PC-9 (cell line): ENCODE data around the gene MAN2A1. TPM values are rescaled to one million over a fixed set of nuclear protein-coding genes. Genes with fewer than 3 reads are reported as not detected.

Experiments
- BruUV-seq: library from RNA; stranded (reverse); fragments of 400-500 nt; replicated peaks from 2 replicates; lab custom pipeline; 2021; lab: Mats Ljungman, UMichigan
- CTCF ChIA-PET: fragments of 300-600 bp; sonication (Branson Sonifier 250); formaldehyde crosslinking; loops from one replicate; lab custom pipeline; 2022; ENCODE audit warnings: antibody characterized with exemption; lab: Charles Lee
- POLR2A ChIA-PET: fragments of 300-600 bp; sonication (Branson Sonifier 250); formaldehyde crosslinking; loops from one replicate; lab custom pipeline; 2022; ENCODE audit warnings: antibody characterized with exemption; ENCODE audit not compliant: unreplicated experiment; lab: Charles Lee
- DNase-seq, 2 experiments: peaks; one replicate each; pipeline versions ENCODE4 v3.0.0 to v3.0.0-alpha.2; 2015 to 2022; ENCODE audit warnings: mixed read lengths in 1 of 2
- H2AFZ ChIP-seq: fragments of 200-600 bp; sonication (generic); 2 replicates; pipeline ENCODE4 v1.8.1; 2017; ENCODE audit warnings: antibody characterized with exemption
- H3F3A ChIP-seq: fragments of 200-600 bp; sonication (generic); 2 replicates; pipeline ENCODE4 v1.8.1; 2017; ENCODE audit warnings: antibody characterized with exemption, mild to moderate bottlenecking, low read depth; ENCODE audit not compliant: insufficient read depth
- H3K27ac ChIP-seq: fragments of 200-600 bp; sonication (generic); 2 replicates; pipeline ENCODE4 v1.6.1; 2016; ENCODE audit warnings: mixed run types
- H3K27me3 ChIP-seq: fragments of 200-600 bp; sonication (generic); 2 replicates; pipeline ENCODE4 v1.6.1; 2016; ENCODE audit warnings: low read depth, mixed run types; ENCODE audit not compliant: insufficient read depth
- H3K36me3 ChIP-seq: fragments of 200-600 bp; sonication (generic); 2 replicates; pipeline ENCODE4 v1.6.1; 2016; ENCODE audit warnings: low read depth, mixed run types
- H3K4me1 ChIP-seq: fragments of 200-600 bp; sonication (generic); replicated peaks from 2 replicates; pipeline ENCODE4 v1.6.1; 2016; ENCODE audit warnings: mixed run types; ENCODE audit not compliant: insufficient read depth
- H3K4me2 ChIP-seq: fragments of 200-600 bp; sonication (generic); 2 replicates; pipeline ENCODE4 v1.6.1; 2017; ENCODE audit warnings: mixed run types
- H3K4me3 ChIP-seq: fragments of 200-600 bp; sonication (generic); 2 replicates; pipeline ENCODE4 v1.6.1; 2016; ENCODE audit warnings: mixed run types
- H3K79me2 ChIP-seq: fragments of 200-600 bp; sonication (generic); 2 replicates; pipeline ENCODE4 v1.6.1; 2017; ENCODE audit warnings: low read depth, mixed run types
- H3K9me2 ChIP-seq: fragments of 200-600 bp; sonication (generic); 2 replicates; pipeline ENCODE4 v1.8.1; 2017; ENCODE audit warnings: mild to moderate bottlenecking; ENCODE audit not compliant: insufficient read depth
- H3K9me3 ChIP-seq: fragments of 200-600 bp; sonication (generic); 2 replicates; pipeline ENCODE4 v1.8.1; 2016; ENCODE audit warnings: low read depth; ENCODE audit not compliant: insufficient read depth
- H4K20me1 ChIP-seq: fragments of 200-600 bp; sonication (generic); 2 replicates; pipeline ENCODE4 v1.8.1; 2017; ENCODE audit not compliant: insufficient read depth
- EZH2 ChIP-seq: fragments of 200-600 bp; sonication (generic); IDR thresholded peaks from 2 replicates; pipeline ENCODE4 v1.8.0; 2017; ENCODE audit warnings: antibody characterized with exemption, low read depth
- intact Hi-C: fragments of 100-400 bp; cut with micrococcal nuclease; formaldehyde crosslinking; loops from one replicate; pipeline ENCODE4 v1.10.0; 2022; ENCODE audit not compliant: unreplicated experiment
- total RNA-seq: library from RNA; stranded (reverse); gene quantifications from 2 replicates; pipeline ENCODE4 v1.2.3, GENCODE V29; 2021
- TF ChIP-seq, protein P1 (sequence below): fragments of 200-600 bp; sonication (generic); conservative IDR thresholded peaks from 2 replicates; pipeline ENCODE4 v1.6.1; 2017; ENCODE audit warnings: mixed run types, antibody characterized with exemption, mild to moderate bottlenecking, moderate library complexity

Gene MAN2A1
- total RNA-seq, 1 experiment from 2014 or later = 27.3 TPM

- DNase-seq = no peak
- no peaks in the 10 kb centered on the region for H3K9me3 ChIP-seq
- H3K27ac ChIP-seq = no peak overlapping the region
- H3K9me2 ChIP-seq = no peaks in the 10 kb centered on the region
- peaks cover 16% of the 10 kb centered on the region for H3K4me1 ChIP-seq
- H3K79me2 ChIP-seq = no peaks in the 10 kb centered on the region
- intact Hi-C loops = no loop called here
- BruUV-seq = no TSS peak
- ChIA-PET POLR2A (no interaction called here), CTCF (no interaction called here)
- H3K27me3 ChIP-seq = no peaks in the 10 kb centered on the region
- no peaks in the 10 kb centered on the region for H4K20me1 ChIP-seq
- H3K36me3 ChIP-seq = no peaks in the 10 kb centered on the region
- TF ChIP-seq, protein P1, sequence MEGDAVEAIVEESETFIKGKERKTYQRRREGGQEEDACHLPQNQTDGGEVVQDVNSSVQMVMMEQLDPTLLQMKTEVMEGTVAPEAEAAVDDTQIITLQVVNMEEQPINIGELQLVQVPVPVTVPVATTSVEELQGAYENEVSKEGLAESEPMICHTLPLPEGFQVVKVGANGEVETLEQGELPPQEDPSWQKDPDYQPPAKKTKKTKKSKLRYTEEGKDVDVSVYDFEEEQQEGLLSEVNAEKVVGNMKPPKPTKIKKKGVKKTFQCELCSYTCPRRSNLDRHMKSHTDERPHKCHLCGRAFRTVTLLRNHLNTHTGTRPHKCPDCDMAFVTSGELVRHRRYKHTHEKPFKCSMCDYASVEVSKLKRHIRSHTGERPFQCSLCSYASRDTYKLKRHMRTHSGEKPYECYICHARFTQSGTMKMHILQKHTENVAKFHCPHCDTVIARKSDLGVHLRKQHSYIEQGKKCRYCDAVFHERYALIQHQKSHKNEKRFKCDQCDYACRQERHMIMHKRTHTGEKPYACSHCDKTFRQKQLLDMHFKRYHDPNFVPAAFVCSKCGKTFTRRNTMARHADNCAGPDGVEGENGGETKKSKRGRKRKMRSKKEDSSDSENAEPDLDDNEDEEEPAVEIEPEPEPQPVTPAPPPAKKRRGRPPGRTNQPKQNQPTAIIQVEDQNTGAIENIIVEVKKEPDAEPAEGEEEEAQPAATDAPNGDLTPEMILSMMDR = no peak
- no peak for TF ChIP-seq EZH2
- peaks cover 7% of the 10 kb centered on the region; the same call in 1 of the 2 replicates for H3F3A ChIP-seq
- no peak overlapping the region for H3K4me3 ChIP-seq
- no peak overlapping the region for H2AFZ ChIP-seq
- no peak overlapping the region for H3K4me2 ChIP-seq
These were observed 184.4 kb downstream of the MAN2A1 start for GRCh38 chr5:109874108-109874507.

DNA sequence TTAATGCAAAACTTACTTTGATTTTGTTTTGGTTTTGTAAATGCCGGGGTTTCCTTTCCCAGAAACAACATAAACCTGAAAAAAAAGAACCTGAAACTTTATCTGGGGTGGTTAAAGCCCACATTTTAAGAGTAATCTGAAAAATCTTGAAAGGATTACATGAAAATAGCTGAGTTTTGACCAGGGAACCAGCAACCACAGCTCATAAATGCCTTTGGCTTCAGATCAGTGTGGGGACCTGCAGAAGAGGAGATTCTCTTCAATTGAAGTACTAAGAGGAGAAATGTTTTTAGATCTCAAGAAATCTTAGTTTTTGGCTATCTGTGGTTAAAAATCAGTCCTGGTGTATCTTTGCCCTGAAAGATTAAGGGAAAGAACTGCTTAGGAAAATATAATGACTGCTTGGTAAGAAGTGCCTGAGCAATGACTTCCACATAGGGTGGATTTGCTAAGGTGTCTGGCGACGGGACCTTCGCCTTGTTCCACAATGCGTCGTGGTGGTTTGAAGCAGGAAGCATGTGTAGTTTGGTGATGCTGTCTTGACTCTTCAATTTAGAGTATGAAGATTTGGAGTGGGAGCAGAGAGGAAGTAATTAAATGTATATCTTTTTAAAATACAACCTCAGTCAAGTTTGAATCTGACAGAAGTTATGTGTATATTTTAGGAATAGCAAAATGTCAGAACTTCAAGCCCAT lies 186.5 kb downstream of the MAN2A1 start:
- no peak for DNase-seq
- H3K27me3 ChIP-seq = no peaks in the 10 kb centered on the region
- no peak overlapping the region for H3K27ac ChIP-seq
- H3K9me2 ChIP-seq = no peaks in the 10 kb centered on the region
- no peak for TF ChIP-seq EZH2
- TF ChIP-seq, protein P1 = no peak
- no peak overlapping the region for H2AFZ ChIP-seq
- no TSS peak for BruUV-seq
- no peaks in the 10 kb centered on the region for H4K20me1 ChIP-seq
- ChIA-PET POLR2A (no interaction called here), CTCF (interaction anchor here (0.7 kb wide), 1 partner anchor 1361 kb away, joined by 3 read pairs; no protein-coding TSS in a partner anchor)
- no peaks in the 10 kb centered on the region for H3K9me3 ChIP-seq
- H3F3A ChIP-seq = peaks cover 7% of the 10 kb centered on the region; the same call in 1 of the 2 replicates
- H3K4me2 ChIP-seq = no peak overlapping the region
- no peaks in the 10 kb centered on the region for H3K79me2 ChIP-seq
- no peaks in the 10 kb centered on the region for H3K36me3 ChIP-seq
- peaks cover 16% of the 10 kb centered on the region for H3K4me1 ChIP-seq
- intact Hi-C loops = no loop called here
- no peak overlapping the region for H3K4me3 ChIP-seq

DNA sequence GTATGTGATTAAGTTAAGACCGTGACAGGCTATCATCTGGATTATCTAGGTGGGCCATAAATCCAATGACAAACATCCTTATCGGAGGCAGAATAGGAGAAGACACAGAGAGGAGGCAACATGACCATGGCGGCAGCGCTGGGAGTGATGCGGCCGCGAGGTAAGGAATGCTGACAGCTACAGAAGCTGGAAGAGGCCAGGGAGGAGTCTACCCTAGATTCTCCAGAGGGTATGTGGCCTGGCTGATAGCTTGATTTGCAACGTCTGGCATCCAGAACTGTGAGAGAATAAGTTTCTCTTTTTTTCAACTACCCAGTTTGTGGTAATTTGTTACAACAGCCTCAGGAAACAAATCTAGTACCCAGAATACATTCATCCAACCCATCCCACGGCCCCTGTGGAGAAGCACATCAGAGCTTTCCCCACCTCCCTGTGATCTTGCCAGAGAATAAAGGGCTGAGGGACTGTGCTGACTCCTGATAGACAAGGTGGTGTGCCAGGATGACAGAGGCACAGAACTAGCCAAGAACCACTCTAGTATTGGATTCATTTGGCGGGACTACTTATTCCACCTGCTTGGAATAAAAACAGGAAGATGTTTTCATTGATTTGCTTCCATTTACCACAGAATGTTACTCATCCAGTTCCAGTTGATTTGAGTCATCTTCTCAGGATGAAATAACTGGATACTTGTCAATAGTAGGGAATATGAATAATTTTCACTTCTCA lies 187.4 kb downstream of the MAN2A1 start:
- intact Hi-C loops = no loop called here
- Histone ChIP-seq H3K4me2 (peak overlapping the region; percentile 63), H3K27ac (peak overlapping the region; percentile 10; the same call in 1 of the 2 replicates)

More for the DNA sequence above, 187.4 kb downstream of the MAN2A1 start:
- DNase-seq = peak in 1 of 2 experiments; percentile 38
- TF ChIP-seq, protein P1 = no peak
- TF ChIP-seq EZH2 = no peak
- BruUV-seq = no TSS peak
- no peaks in the 10 kb centered on the region for H3K36me3 ChIP-seq
- H3K9me2 ChIP-seq = no peaks in the 10 kb centered on the region
- H3K27me3 ChIP-seq = no peaks in the 10 kb centered on the region
- H3K4me3 ChIP-seq = no peak overlapping the region
- no peaks in the 10 kb centered on the region for H4K20me1 ChIP-seq
- H3K79me2 ChIP-seq = no peaks in the 10 kb centered on the region
- POLR2A ChIA-PET = no interaction called here
- peak overlapping the region; percentile 66; the same call in 1 of the 2 replicates for H2AFZ ChIP-seq
- H3K4me1 ChIP-seq = peaks cover 16% of the 10 kb centered on the region
- CTCF ChIA-PET = no interaction called here
- no peaks in the 10 kb centered on the region for H3K9me3 ChIP-seq
- H3F3A ChIP-seq = peaks cover 7% of the 10 kb centered on the region; the same call in 1 of the 2 replicates
